SU-DHL-6 (cell line): ENCODE results near the gene TMF1.

Experiments
- EZH2phosphoT487 ChIP-seq: fragments of 200-600 bp; sonication (generic), shearing (Covaris generic); conservative IDR thresholded peaks from 2 replicates; pipeline ENCODE4 v1.6.1; 2018; ENCODE audit warnings: mild to moderate bottlenecking, antibody characterized with exemption, low read length, moderate library complexity, mixed read lengths
- TF ChIP-seq, protein P1 (sequence below): fragments of 200-600 bp; sonication (generic); IDR thresholded peaks from one replicate; pipeline ENCODE4 v1.5.1; 2017; ENCODE audit warnings: antibody characterized with exemption, mild to moderate bottlenecking, low read length, moderate library complexity; ENCODE audit not compliant: insufficient read depth, poor library complexity, severe bottlenecking

- TF ChIP-seq, protein P1, sequence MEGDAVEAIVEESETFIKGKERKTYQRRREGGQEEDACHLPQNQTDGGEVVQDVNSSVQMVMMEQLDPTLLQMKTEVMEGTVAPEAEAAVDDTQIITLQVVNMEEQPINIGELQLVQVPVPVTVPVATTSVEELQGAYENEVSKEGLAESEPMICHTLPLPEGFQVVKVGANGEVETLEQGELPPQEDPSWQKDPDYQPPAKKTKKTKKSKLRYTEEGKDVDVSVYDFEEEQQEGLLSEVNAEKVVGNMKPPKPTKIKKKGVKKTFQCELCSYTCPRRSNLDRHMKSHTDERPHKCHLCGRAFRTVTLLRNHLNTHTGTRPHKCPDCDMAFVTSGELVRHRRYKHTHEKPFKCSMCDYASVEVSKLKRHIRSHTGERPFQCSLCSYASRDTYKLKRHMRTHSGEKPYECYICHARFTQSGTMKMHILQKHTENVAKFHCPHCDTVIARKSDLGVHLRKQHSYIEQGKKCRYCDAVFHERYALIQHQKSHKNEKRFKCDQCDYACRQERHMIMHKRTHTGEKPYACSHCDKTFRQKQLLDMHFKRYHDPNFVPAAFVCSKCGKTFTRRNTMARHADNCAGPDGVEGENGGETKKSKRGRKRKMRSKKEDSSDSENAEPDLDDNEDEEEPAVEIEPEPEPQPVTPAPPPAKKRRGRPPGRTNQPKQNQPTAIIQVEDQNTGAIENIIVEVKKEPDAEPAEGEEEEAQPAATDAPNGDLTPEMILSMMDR, result no peak
- no peak for TF ChIP-seq EZH2phosphoT487
Observed at GRCh38 chr3:69079269-69080159, 27.4 kb upstream of the TMF1 start.
